GM04504 (cell line): Measurements from ENCODE around the gene ATP5PO.
A peak's percentile ranks its signal among the peaks of the same experiment; 100 is the strongest.
"Not testable (repeated sequence)": the region's sequence is repeated elsewhere in the genome, so short reads cannot be mapped to it uniquely, and the experiment has no call there.

Source experiments
- DNase-seq: peaks from one replicate; pipeline ENCODE4 v3.0.0-alpha.2; 2012; ENCODE audit warnings: low read depth

ATP5PO gene

DNA sequence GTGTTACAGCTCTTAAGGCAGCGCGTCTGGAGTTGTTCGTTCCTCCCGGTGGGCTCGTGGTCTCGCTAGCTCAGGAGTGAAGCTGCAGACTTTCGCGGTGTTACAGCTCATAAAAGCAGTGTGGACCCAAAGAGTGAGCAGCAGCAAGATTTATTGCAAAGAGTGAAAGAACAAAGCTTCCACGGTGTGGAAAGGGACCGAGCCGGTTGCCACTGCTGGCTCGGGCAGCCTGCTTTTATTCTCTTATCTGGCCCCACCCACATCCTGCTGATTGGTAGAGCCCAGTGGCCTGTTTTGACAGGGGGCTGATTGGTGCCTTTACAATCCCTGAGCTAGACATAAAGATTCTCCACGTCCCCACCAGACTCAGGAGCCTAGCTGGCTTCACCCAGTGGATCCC lies 47.7 kb downstream of the ATP5PO start:
- DNase-seq, result not testable (repeated sequence)

- no peak for DNase-seq
Measured at GRCh38 chr21:33866826-33867225, 48.8 kb downstream of the ATP5PO start.

GRCh38 chr21:33865996-33866575 lies 49.5 kb downstream of the ATP5PO start:
- DNase-seq, result no peak

DNA sequence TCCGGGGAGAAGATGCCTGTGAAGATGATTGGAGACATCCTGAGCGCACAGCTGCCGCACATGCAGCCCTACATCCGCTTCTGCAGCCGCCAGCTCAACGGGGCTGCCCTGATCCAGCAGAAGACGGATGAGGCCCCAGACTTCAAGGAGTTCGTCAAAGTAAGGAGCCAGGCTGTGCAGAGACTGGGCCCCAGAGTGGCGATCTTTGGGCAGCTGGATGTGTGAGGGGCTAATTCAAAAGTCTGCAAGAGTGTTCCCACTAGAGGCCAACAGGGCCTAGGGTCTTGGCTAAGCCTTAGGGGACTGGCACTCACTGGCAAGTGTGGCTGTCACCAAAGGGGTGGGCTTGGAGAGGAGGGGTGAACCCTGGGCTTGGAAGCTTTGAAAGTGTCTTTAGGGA lies 50.4 kb downstream of the ATP5PO start:
- DNase-seq, result no peak

DNA sequence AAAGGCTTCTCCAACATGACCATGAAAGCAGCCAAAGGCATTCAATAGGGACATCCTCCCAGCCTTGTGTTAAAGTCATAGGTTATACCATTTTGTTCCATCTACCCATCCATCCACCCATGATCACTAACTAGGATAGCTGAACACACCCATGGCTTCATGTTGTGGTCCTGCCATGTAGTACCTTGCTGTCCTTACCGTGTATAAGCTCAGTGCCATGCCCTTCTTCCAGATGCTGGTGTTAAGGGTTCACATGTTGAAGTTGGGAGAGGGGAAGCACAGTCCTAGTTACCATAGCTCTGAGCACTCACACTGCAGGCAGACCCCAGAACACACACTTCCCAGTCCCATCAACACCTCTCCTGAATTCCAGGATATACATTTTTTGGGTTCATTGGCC lies 51.5 kb downstream of the ATP5PO start:
- no peak for DNase-seq

DNA sequence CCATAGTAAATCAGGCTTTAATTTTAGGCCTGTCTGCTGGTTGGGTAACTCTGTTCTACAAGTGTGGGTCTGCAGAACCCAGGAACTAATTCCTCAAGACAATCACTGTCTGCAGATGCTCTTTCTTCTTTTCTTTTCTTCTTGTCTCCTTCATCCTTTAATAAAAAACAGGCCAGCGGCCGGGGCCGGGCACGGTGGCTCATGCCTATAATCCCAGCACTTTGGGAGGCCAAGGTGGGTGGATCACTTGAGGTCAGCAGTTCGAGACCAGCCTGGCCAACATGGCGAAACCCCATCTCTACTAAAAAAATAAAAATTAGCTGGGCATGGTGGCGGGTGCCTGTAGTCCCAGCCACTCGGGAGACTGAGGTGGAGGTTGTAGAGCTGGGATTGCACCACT lies 52.4 kb downstream of the ATP5PO start:
- not testable (repeated sequence) for DNase-seq

DNA sequence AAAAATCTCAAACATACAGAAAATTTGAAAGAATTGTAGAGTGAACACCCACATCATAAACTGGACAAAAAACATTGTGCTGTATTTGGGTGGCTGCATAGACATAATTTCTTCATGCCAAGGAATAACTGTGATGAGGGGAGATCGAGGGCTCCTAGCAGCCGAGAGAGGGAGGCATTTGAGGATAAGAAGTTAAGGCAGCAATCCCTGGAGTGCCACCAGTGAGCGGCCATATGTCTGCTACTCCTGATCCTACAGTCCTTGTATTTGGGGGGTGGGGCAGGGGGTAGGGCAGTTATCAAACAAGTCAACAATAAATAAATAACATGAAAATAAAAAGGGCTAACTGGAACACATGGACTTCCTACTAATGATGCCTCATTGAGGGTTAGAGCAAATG lies 54.5 kb downstream of the ATP5PO start:
- DNase-seq, result no peak

DNA sequence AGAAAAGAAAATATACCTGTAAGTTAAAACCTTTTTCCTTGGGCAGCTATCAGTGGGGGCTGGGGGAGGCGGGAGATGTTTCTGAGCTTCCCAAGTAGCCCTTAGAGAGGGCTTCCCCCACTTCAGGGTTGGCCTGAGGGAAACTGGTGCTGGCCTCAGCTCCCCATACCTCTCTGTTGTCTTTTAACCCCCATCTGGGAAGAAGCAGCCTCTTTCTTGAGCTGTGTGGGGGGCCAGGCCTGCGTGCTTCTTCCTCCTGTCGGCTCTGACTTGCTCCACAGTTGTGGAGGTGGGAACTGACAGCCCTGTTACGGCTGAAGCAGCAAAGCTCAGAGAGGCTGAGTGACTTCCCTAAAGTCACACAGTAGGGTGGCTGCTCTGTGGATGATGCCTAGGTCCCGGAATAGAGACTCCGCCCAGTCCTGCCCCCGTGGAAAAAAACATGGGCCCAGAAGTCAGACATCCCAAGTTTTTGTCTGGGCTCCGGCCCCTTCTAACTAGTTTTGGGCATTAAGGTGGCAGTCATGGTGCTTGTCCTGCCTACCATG lies 55.2 kb downstream of the ATP5PO start:
- DNase-seq, result no peak

- no peak for DNase-seq
Measured at GRCh38 chr21:33859373-33860102, 56.1 kb downstream of the ATP5PO start.

DNA sequence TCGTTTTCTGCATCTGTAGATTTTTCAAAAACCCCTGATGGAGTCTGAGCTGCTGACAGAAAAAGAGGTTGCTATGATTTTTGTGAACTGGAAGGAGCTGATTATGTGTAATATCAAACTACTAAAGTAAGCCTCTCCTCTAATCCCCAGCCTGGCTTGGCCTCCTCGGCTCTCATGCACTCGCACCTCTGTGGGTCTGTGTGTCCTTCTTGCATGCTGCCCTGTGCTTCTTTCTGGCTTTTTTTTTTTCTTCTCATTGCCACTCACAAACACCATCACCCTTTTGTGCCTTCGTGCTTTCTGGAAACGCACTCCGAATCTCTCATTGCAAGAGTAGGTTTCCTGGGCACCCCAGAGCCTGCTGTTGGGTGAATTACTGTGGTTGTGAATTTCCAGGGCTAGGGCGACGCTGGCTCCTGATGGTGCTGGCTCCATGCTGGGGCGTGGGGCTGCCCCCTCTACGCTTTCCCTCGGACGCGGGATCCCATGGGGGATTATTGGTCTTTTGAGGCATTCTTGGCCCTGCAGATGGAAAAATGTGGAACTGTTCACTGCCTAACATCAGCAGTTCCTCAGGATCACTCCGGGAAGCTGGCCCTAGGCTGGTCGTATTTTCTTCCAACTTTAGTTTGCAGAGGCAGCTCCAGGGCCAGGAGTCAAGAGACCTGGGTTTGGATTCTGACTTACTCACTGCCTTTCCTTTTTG lies 56.8 kb downstream of the ATP5PO start:
- no peak for DNase-seq

GRCh38 chr21:33857846-33858666 lies 57.5 kb downstream of the ATP5PO start:
- no peak for DNase-seq

DNA sequence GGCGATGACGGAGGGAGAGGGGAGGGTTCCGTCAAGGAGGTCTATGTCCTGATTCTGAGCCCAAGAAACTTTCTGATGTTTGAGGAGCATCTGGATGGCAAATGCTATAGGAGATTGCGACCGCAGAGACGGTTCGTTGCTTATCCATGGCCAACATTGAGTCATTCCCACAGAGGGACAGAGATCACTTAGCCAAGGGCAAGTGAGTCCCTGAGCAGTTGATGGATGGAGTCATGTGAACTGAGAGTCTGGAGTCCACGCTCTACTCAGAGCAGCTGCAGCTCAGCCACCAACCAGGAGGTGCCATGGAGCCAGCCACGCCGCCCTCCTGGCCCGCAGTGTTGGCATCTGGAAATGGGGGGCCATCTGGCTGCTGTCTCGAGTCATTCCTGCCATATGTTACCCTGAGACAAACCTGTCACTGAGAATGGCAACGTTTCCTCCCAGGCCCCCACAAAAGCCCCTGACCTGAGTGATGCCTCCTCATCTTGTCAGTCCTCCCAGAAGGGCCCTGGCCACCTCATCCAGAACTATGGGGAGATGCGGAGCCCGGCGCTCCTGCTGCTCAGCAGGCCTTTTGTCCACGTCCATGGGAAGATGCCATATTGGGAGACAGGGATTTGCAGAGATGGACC lies 58.6 kb downstream of the ATP5PO start:
- DNase-seq, result peak; percentile 56

DNA sequence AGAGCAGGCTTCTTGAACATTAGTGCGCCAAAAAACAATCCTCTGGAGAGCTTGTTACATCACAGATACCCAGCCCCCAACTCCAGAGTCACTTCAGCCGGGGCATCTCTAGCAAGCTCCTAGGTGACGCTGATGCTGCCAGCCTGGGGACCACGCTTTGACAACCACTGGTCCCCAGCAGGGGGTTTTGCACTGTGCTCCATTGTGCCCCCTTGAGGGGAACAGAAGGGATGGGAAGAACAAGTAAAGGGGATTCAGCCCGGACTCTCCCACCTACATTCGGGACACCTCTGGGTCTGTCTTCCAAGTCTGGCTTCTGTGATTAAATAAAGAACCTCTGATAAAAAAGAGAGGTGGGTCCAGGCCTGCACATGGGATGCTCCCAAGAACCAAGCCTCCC lies 60.4 kb downstream of the ATP5PO start:
- DNase-seq, result no peak

DNA sequence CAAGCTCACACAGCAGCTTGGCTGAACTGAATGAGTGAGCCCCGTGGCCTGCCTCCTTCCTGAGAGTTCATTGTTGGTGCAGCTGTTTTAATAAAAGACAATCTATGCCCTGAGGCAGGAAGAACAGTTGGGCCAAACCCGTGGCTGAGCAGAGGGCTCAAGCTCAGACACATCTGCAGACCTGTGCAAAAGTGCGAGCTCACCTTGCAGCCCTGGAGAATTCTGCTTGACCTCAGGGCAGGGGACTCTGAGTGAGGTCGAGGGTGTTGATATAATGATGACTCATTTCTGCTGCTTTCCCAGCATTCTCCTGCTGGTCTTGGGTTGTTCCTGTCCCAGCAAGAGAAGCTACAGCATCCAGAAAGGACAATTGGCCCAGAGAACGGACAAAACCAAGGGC lies 61.0 kb downstream of the ATP5PO start:
- DNase-seq, result no peak
